Skeletal muscle satellite cell (primary cell): ENCODE measurements around the gene SDF2L1.
"Not testable (repeated sequence)": the region's sequence is repeated elsewhere in the genome, so short reads cannot be mapped to it uniquely, and the experiment has no call there.

ENCODE experiments used
- H3K27me3 ChIP-seq: 2 replicates; pipeline ENCODE4 v1.7.0; 2013; ENCODE audit warnings: low read length; ENCODE audit not compliant: control insufficient read depth, insufficient read depth
- H3K36me3 ChIP-seq: 2 replicates; pipeline ENCODE4 v1.7.0; 2013; ENCODE audit warnings: mild to moderate bottlenecking, control low read depth, low read length; ENCODE audit not compliant: insufficient read depth
- H3K4me1 ChIP-seq: 2 replicates; pipeline ENCODE4 v1.7.0; 2013; ENCODE audit warnings: low read length; ENCODE audit not compliant: control insufficient read depth, insufficient read depth
- H3K4me2 ChIP-seq: 2 replicates; pipeline ENCODE4 v1.7.0; 2013; ENCODE audit warnings: mild to moderate bottlenecking, low read length
- H3K4me3 ChIP-seq: 2 replicates; pipeline ENCODE4 v1.7.0; 2013; ENCODE audit warnings: low read length
- H3K9ac ChIP-seq: 2 replicates; pipeline ENCODE4 v1.7.0; 2013; ENCODE audit warnings: mild to moderate bottlenecking, low read depth, low read length, moderate library complexity
- H3K9me3 ChIP-seq: replicated peaks from 2 replicates; pipeline ENCODE4 v1.7.0; 2013; ENCODE audit warnings: mild to moderate bottlenecking, control low read depth, low read length
- small RNA-seq: library from RNA; depleted of rRNA; stranded (forward); fragments of <200 nt; gene quantifications from one replicate; pipeline ENCODE3, GENCODE V24; 2012

SDF2L1 gene

GRCh38 chr22:21688341-21688705 is 46.2 kb downstream of the SDF2L1 start:
- Histone ChIP-seq H3K36me3 (peaks cover 22% of the 10 kb centered on the region), H3K9ac (no peak overlapping the region), H3K9me3 (no peaks in the 10 kb centered on the region), H3K4me2 (no peak overlapping the region), H3K4me1 (no peaks in the 10 kb centered on the region), H3K4me3 (no peak overlapping the region), H3K27me3 (no peaks in the 10 kb centered on the region)

- Histone ChIP-seq H3K27me3 (no peaks in the 10 kb centered on the region), H3K4me1 (no peaks in the 10 kb centered on the region), H3K36me3 (peaks cover 24% of the 10 kb centered on the region), H3K4me3 (no peak overlapping the region), H3K9ac (no peak overlapping the region), H3K4me2 (no peak overlapping the region), H3K9me3 (no peaks in the 10 kb centered on the region)
Measured at GRCh38 chr22:21688706-21689381, 46.7 kb downstream of the SDF2L1 start.

- H3K27me3 ChIP-seq, result no peaks in the 10 kb centered on the region
- no peaks in the 10 kb centered on the region for H3K9me3 ChIP-seq
- H3K36me3 ChIP-seq, result peaks cover 36% of the 10 kb centered on the region
- H3K4me3 ChIP-seq, result no peak overlapping the region
- no peak overlapping the region for H3K9ac ChIP-seq
- H3K4me2 ChIP-seq, result no peak overlapping the region
- no peaks in the 10 kb centered on the region for H3K4me1 ChIP-seq
Measured at GRCh38 chr22:21690401-21690801, 48.3 kb downstream of the SDF2L1 start.

DNA sequence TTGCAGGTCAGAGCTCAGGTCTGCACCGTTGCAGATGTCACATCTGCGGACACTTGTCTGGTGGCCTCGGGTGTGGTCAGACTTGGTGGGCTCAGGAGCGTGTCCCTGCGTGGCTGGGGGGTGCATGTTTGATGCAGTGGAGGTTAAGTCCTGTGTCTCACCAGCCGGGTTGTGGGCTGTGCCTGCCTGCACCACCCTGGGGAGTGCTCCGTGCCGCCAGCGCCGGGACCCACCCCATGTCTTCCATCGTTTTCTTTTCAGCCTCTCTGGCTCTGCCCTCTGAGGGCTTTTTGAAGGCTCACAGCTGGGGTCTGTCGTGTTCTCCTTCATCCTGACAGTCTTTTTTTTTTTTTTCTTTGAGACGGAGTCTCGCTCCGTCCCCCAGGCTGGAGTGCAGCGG is 49.7 kb downstream of the SDF2L1 start:
- Histone ChIP-seq H3K4me2 (no peak overlapping the region), H3K36me3 (peaks cover 48% of the 10 kb centered on the region), H3K27me3 (no peaks in the 10 kb centered on the region), H3K4me1 (no peaks in the 10 kb centered on the region), H3K9me3 (no peaks in the 10 kb centered on the region), H3K4me3 (no peak overlapping the region), H3K9ac (no peak overlapping the region)

- not testable (repeated sequence) for H3K4me1 ChIP-seq, H3K27me3 ChIP-seq, H3K4me2 ChIP-seq, H3K9ac ChIP-seq, H3K4me3 ChIP-seq, H3K9me3 ChIP-seq
- H3K36me3 ChIP-seq, result peaks cover 54% of the 10 kb centered on the region
Measured at GRCh38 chr22:21692856-21693255, 50.8 kb downstream of the SDF2L1 start.

DNA sequence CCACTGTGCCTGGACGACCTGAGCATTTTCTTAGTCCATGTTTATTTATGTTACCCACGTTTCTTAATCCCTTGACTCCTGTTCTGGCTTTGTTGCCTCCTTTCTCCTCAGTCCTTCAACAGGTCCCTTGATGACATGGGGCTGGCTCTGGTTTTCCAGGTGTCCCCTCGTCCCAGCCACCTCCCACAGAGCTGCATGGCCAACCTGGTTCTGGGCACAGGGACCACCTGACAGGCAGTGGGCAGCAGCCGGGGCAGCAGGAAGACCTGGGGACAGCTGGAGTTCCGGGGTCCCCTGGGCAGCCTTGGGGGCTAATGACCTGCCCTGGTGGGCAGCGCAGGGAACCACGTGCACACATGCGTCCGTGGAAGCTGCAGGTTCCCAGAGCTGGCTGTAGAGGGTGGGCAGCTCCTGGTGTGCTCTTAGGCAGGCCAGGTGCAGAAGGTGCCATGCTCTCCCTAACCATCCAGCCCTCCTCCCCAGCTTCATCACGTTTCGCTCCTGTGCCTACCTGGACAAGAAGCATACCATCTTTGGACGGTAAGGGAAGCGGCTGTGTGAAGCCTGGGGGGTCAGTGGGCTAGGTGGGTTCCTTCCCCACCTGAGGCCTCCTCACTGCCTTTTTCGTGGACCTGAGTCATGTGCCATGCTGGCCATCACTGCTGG is 51.4 kb downstream of the SDF2L1 start:
- Histone ChIP-seq H3K9me3 (no peaks in the 10 kb centered on the region), H3K4me1 (no peaks in the 10 kb centered on the region), H3K36me3 (peaks cover 53% of the 10 kb centered on the region), H3K4me3 (no peak overlapping the region), H3K27me3 (no peaks in the 10 kb centered on the region), H3K9ac (no peak overlapping the region), H3K4me2 (no peak overlapping the region)

Small RNAs within 50 kb of the gene (small RNA-seq; reads per million reads assigned to genes)
- 1.6 reads per million, percentile 57 among the genes with 10 or more reads in this experiment for gene MIR301B
